ENCODE measurements around the gene UBXN2A. TPM values are rescaled to one million over a fixed set of nuclear protein-coding genes. Genes with fewer than 3 reads are reported as not detected.

Gene UBXN2A
- total RNA-seq, 1 experiment from 2014 or later: 19.7 TPM

DNA sequence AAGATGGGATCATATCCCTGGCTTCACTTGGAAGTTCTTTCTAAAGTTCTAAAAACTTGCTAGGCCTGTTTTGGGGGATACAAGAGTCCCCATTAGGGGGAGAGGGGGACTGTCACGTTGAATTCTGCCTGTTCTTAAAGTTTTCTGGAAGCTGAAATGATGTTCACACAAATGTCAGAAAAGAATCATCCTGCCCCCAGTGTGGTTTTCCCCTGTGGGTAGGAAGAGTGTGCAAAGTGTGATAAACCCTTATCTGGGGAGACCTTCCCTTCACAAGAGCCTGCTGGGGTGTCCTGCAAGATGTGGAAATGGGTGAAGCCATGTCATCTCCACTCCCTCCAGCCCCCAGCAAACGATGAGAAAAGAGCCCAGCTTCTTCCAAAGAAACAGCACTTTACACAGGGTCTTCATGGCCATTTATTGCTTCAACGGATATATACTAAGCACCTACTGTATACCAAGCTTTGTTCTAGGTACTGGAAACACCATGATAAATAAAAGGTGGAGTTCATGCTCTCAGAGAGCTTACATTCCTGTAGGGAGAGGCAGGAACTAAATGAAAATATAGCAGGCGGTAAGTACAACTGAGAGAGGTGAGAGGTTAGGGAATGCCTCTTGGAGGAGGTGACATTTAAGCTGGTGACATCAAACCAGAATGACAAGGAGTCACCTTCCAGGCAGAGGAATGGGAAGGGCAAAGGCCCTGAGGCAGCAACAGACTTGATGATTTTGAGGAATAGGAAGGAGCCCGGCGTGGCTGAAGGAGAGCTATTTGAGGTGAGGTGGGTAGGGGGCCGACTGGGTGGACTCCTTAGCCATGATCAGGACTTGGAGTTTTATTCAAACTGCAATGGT lies 71.2 kb downstream of the UBXN2A start:
- Histone ChIP-seq H2AK5ac (ENCODE audit: insufficient read length, low read length) (no peak overlapping the region), H2BK120ac (ENCODE audit: low read depth, low read length, poor library complexity, severe bottlenecking) (no peak overlapping the region), H3K9ac (ENCODE audit: extremely low read depth, insufficient read length, low read length) (no peak overlapping the region), H2BK5ac (ENCODE audit: insufficient read length, low read length) (no peak overlapping the region), H3K27me3 (ENCODE audit: insufficient read depth, low read length) (no peaks in the 10 kb centered on the region; the same call in 1 of the 2 replicates), H4K5ac (ENCODE audit: insufficient read length, low read depth, low read length) (no peak overlapping the region), H3K23ac (ENCODE audit: insufficient read length, low read depth, low read length) (no peak overlapping the region), H3K79me1 (ENCODE audit: insufficient read depth, low read depth, low read length, poor library complexity, severe bottlenecking) (no peaks in the 10 kb centered on the region), H3K27ac (ENCODE audit: insufficient read length, low read depth, low read length) (no peak overlapping the region), H3K4me2 (ENCODE audit: insufficient read depth, insufficient read length, low read length) (no peak overlapping the region), H4K8ac (replicated peaks; ENCODE audit: insufficient read length, low read depth, low read length) (no peak overlapping the region), H3K18ac (ENCODE audit: insufficient read length, low read depth, low read length) (no peak overlapping the region), H3T11ph (ENCODE audit: low read length) (no peak overlapping the region), H2BK15ac (ENCODE audit: low read depth, low read length) (no peak overlapping the region), H2AFZ (ENCODE audit: low read length) (no peak overlapping the region), H2BK20ac (ENCODE audit: low read depth, low read length, poor library complexity, severe bottlenecking) (no peak overlapping the region), H3K4ac (ENCODE audit: low read depth, low read length) (no peak overlapping the region), H3K79me2 (ENCODE audit: insufficient read depth, low read length) (no peaks in the 10 kb centered on the region), H2BK12ac (ENCODE audit: insufficient read length, low read depth, low read length) (no peak overlapping the region), H3K56ac (ENCODE audit: insufficient read length, low read depth, low read length) (no peak overlapping the region), H3K4me1 (ENCODE audit: insufficient read depth, low read length) (no peaks in the 10 kb centered on the region; the same call in 1 of the 2 replicates), H3K9me3 (ENCODE audit: control insufficient read depth, low read depth, low read length) (no peaks in the 10 kb centered on the region), H4K20me1 (ENCODE audit: control insufficient read depth, insufficient read depth, insufficient read length) (no peaks in the 10 kb centered on the region), H4K91ac (ENCODE audit: insufficient read length, low read depth, low read length) (no peak overlapping the region), H3K14ac (ENCODE audit: insufficient read depth, low read length) (no peak overlapping the region), H3K23me2 (ENCODE audit: insufficient read length, low read depth, low read length, poor library complexity, severe bottlenecking) (peaks cover 2% of the 10 kb centered on the region)
- Mint-ChIP-seq H3K9me3 (no peaks in the 10 kb centered on the region), H3K27me3 (ENCODE audit: low read depth) (peaks cover 15% of the 10 kb centered on the region), H3K4me1 (peaks cover 26 to 30% of the 10 kb centered on the region in 2 experiments), H3K36me3 (ENCODE audit: insufficient read depth in 1 of 3, low read depth in 3 of 3) (no peaks in the 10 kb centered on the region; a peak in 1 of 7 replicates), H3K27ac (no peak overlapping the region), H3K4me3 (no peak overlapping the region)
- TF ChIP-seq, protein P1, sequence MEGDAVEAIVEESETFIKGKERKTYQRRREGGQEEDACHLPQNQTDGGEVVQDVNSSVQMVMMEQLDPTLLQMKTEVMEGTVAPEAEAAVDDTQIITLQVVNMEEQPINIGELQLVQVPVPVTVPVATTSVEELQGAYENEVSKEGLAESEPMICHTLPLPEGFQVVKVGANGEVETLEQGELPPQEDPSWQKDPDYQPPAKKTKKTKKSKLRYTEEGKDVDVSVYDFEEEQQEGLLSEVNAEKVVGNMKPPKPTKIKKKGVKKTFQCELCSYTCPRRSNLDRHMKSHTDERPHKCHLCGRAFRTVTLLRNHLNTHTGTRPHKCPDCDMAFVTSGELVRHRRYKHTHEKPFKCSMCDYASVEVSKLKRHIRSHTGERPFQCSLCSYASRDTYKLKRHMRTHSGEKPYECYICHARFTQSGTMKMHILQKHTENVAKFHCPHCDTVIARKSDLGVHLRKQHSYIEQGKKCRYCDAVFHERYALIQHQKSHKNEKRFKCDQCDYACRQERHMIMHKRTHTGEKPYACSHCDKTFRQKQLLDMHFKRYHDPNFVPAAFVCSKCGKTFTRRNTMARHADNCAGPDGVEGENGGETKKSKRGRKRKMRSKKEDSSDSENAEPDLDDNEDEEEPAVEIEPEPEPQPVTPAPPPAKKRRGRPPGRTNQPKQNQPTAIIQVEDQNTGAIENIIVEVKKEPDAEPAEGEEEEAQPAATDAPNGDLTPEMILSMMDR (conservative IDR thresholded peaks at IDR 0.05): no peak
- WGBS (ENCODE audit: extremely low coverage, insufficient read length, low lambda C conversion rate): no CpG with 5 or more reads among the region's 7 CpGs
- no peak for DNase-seq
